Testis (tissue), 3 donors: ENCODE results near the gene SPATS2L. TPM values are rescaled to one million over a fixed set of nuclear protein-coding genes. Genes with fewer than 3 reads are reported as not detected.
A peak's percentile ranks its signal among the peaks of the same experiment; 100 is the strongest.

Experiments used
- DNase-seq: peaks from one replicate; pipeline ENCODE4 v3.0.0-alpha.2; 2019
- H3K27ac ChIP-seq, 2 donors: fragments of 200-600 bp; sonication (generic); one replicate each; pipeline ENCODE4 v1.5.1; 2019
- H3K27me3 ChIP-seq: fragments of 200-600 bp; sonication (generic); one replicate; pipeline ENCODE4 v1.5.1; 2019
- H3K36me3 ChIP-seq: fragments of 200-600 bp; sonication (generic); one replicate; pipeline ENCODE4 v1.5.1; 2017; ENCODE audit warnings: low read depth; ENCODE audit errors: missing control alignments
- H3K4me1 ChIP-seq: fragments of 200-600 bp; sonication (generic); one replicate; pipeline ENCODE4 v1.5.1; 2019
- H3K4me3 ChIP-seq, 2 donors: fragments of 200-600 bp; sonication (generic); one replicate each; pipeline ENCODE4 v1.5.1; 2017 to 2019
- H3K9me3 ChIP-seq: fragments of 200-600 bp; sonication (generic); one replicate; pipeline ENCODE4 v1.5.1; 2017
- POLR2A ChIP-seq: fragments of 450-650 bp; IDR thresholded peaks from one replicate; pipeline ENCODE4 v1.6.1; 2017; ENCODE audit warnings: antibody characterized with exemption, mild to moderate bottlenecking, moderate library complexity
- WGBS, 2 donors: methylation state at CpG; one replicate each; pipeline ENCODE4 v1.1.5; 2018; 5-methylcytosine and 5-hydroxymethylcytosine counted together
- intact Hi-C: fragments of 100-400 bp; cut with DNase I; formaldehyde crosslinking; loops from one replicate; pipeline ENCODE4 v1.15.1; 2023; ENCODE audit warnings: low total_unique reads
- polyA plus RNA-seq: library from polyadenylated mRNA; stranded (reverse); fragments of 350-450 nt; fragmentation: Illumina TruSeq; extraction: RNeasy Lipid Tissue Mini Kit (QIAGEN cat#74804); gene quantifications from one replicate; pipeline ENCODE4 v1.2.3, GENCODE V29; 2014; ENCODE audit warnings: low read depth, low replicate concordance; ENCODE audit not compliant: insufficient read depth
- total RNA-seq, 2 donors: library from RNA; depleted of rRNA; stranded (reverse); fragments of >200 nt; gene quantifications; one replicate each; pipeline ENCODE4 v1.2.3, GENCODE V29; 2016
- TF ChIP-seq, protein P1 (sequence below), 3 experiments: fragments of 450-650 bp in 2 of 3; fragments of 200-600 bp in 1 of 3; sonication (generic) in 1 of 3; IDR thresholded peaks; one replicate each; pipeline ENCODE4 v1.5.1; 2016 to 2019; ENCODE audit warnings: antibody characterized with exemption in 3 of 3, mild to moderate bottlenecking in 2 of 3, moderate library complexity in 1 of 3

SPATS2L gene
- total and polyA plus RNA-seq, 3 donors from 2014 or later, result 49.7 to 67.6 (median 52.9) TPM

DNA sequence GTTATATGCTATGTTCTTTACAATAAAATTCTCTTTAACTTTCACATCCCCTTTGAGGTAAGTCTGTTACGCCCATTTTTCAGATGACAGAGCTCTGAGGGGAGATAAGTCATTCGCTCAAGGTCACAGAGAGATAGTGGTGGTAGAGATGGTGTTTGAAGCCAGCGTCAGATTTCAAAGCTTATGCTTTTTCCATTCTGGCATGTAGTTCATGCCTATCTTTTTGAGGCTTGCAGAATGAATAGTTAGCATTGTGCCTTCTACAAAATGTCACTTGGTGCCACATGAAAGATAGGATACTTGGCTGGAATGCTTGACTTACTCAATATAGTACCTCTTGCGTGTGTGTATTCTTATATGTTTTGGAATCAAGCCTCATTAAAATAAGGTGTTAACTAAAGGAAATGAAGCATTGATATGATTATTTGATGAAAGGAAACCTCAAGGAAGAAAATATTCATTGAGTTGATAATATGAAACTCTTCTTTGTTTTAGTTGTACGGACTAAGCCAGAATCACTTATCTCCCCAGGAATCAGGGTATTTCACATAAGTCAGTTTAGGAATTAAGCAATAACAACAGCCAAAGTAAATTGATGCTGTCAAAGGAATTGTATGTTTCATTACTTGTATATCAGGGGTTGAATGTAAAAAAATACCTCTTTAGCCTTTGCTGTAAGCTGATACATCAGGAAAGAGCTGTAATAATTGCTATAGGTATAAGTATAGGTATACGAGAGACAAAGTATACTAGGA lies 15.5 kb downstream of the SPATS2L start:
- 67 to 68% methylated on average over 6 of the region's 6 CpGs for WGBS, 2 donors
- Histone ChIP-seq H3K36me3 (no peaks in the 10 kb centered on the region), H3K9me3 (no peaks in the 10 kb centered on the region), H3K4me1 (peaks cover 5% of the 10 kb centered on the region), H3K27ac (no peak overlapping the region), H3K4me3 (no peak overlapping the region), H3K27me3 (no peaks in the 10 kb centered on the region)
- intact Hi-C loops, result no loop called here
- no peak for DNase-seq
- TF ChIP-seq, protein P1, sequence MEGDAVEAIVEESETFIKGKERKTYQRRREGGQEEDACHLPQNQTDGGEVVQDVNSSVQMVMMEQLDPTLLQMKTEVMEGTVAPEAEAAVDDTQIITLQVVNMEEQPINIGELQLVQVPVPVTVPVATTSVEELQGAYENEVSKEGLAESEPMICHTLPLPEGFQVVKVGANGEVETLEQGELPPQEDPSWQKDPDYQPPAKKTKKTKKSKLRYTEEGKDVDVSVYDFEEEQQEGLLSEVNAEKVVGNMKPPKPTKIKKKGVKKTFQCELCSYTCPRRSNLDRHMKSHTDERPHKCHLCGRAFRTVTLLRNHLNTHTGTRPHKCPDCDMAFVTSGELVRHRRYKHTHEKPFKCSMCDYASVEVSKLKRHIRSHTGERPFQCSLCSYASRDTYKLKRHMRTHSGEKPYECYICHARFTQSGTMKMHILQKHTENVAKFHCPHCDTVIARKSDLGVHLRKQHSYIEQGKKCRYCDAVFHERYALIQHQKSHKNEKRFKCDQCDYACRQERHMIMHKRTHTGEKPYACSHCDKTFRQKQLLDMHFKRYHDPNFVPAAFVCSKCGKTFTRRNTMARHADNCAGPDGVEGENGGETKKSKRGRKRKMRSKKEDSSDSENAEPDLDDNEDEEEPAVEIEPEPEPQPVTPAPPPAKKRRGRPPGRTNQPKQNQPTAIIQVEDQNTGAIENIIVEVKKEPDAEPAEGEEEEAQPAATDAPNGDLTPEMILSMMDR (IDR thresholded peaks at IDR 0.05), result no peak
- no peak for TF ChIP-seq POLR2A

DNA sequence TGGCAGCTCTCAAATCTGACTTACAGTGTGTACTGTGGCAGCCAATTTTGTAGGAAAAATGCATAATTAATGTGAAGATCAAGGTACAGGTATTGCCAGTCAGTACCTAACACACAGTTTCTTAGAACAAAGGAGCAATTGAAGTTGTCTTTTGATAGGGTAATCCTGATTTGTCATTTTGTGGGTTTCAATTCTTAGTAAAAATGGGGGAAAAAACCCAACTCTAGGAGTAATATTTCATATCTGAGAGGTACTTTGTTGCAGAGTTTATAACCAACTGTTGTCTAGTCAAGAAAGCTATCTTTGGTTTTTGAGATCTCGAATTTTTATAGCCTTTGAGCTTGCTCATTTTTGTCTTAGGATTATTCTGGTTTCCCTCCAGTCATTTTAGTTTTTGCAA lies 16.1 kb downstream of the SPATS2L start:
- Histone ChIP-seq H3K9me3 (no peaks in the 10 kb centered on the region), H3K27me3 (no peaks in the 10 kb centered on the region), H3K36me3 (no peaks in the 10 kb centered on the region), H3K27ac (no peak overlapping the region), H3K4me3 (no peak overlapping the region), H3K4me1 (peaks cover 5% of the 10 kb centered on the region)
- 60 to 70% methylated on average over 1 of the region's 1 CpG for WGBS, 2 donors
- intact Hi-C loops, result no loop called here
- no peak for TF ChIP-seq POLR2A
- TF ChIP-seq, protein P1 (IDR thresholded peaks at IDR 0.05), result no peak
- DNase-seq, result no peak

GRCh38 chr2:200324362-200324761 lies 17.9 kb downstream of the SPATS2L start:
- Histone ChIP-seq H3K27ac (no peak overlapping the region), H3K4me3 (no peak overlapping the region), H3K4me1 (peaks cover 6% of the 10 kb centered on the region), H3K36me3 (no peaks in the 10 kb centered on the region), H3K9me3 (no peaks in the 10 kb centered on the region), H3K27me3 (no peaks in the 10 kb centered on the region)
- TF ChIP-seq, protein P1 (IDR thresholded peaks at IDR 0.05), result no peak
- no peak for TF ChIP-seq POLR2A
- intact Hi-C loops, result no loop called here
- 61 to 76% methylated on average over 1 of the region's 1 CpG for WGBS, 2 donors
- DNase-seq, result no peak

DNA sequence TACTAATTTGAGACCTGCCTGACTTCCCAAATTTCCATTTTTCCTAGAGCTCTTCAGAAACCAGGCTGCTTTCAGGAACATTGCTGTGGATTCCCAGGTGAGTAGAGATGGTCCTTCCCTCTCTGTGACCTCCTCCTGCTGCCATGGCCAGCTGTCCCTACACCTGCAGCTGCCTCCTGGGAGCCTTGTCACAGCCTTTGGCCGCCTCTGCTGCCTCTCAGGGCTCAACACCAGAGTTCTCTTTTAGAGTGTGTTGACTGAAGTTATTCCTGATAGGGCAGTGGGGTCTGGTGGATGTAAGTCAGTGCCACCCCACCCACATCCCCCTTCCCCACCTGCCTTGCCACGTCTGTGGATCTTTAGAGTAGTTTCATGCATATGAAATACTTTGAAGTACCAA lies 22.9 kb downstream of the SPATS2L start:
- Histone ChIP-seq H3K4me3 (no peak overlapping the region), H3K9me3 (no peaks in the 10 kb centered on the region), H3K4me1 (peaks cover 14% of the 10 kb centered on the region), H3K27me3 (no peaks in the 10 kb centered on the region), H3K27ac (no peak overlapping the region), H3K36me3 (no peaks in the 10 kb centered on the region)
- 75 to 92% methylated on average over 2 of the region's 2 CpGs for WGBS, 2 donors
- TF ChIP-seq, protein P1 (IDR thresholded peaks at IDR 0.05), result no peak
- TF ChIP-seq POLR2A, result no peak
- no peak for DNase-seq
- intact Hi-C loops, result no loop called here

DNA sequence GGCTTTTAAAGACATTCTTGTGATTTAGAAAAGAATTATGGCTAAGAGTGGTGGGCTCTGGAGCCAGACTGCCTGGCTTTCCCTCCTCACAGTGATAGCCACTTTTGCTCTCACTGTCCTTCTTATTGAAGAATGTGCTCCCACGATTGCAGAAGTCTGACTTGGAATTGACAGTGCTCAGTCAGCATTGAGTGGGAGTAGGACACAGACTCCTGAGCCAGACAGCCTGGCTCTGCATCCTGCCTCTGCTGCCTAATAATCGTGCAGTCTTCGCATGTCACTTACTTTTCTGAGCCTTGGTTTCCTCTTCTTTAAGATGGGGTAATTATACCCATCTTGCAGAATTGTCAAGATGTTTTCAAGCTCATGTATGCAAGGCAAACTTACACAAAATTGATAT lies 23.3 kb downstream of the SPATS2L start:
- no peaks in the 10 kb centered on the region for H3K9me3 ChIP-seq
- TF ChIP-seq, protein P1 (IDR thresholded peaks at IDR 0.05), result no peak
- no peak for TF ChIP-seq POLR2A
- H3K27ac ChIP-seq, result no peak overlapping the region
- H3K4me3 ChIP-seq, result no peak overlapping the region
- 35 to 39% methylated on average over 3 of the region's 3 CpGs for WGBS, 2 donors
- no peaks in the 10 kb centered on the region for H3K27me3 ChIP-seq
- peak; percentile 72 for DNase-seq
- no peaks in the 10 kb centered on the region for H3K36me3 ChIP-seq
- H3K4me1 ChIP-seq, result peaks cover 14% of the 10 kb centered on the region
- intact Hi-C loops, result no loop called here
